SK-N-SH (cell line): Measurements from ENCODE around the gene DNAH14.

Experiments
- CTCF ChIP-seq: fragments of 200-600 bp; sonication (generic); IDR thresholded peaks from 2 replicates; pipeline ENCODE4 v1.6.1; 2017; ENCODE audit warnings: antibody characterized with exemption, mild to moderate bottlenecking, moderate library complexity
- EP300 ChIP-seq, 2 experiments: IDR thresholded peaks; 2 replicates each; pipeline versions ENCODE4 v1.4.0 to v1.6.1; 2012; ENCODE audit warnings: borderline replicate concordance in 1 of 2, low read depth in 1 of 2, low read length in 1 of 2
- FOXJ3 ChIP-seq: sonication (generic); formaldehyde crosslinking; IDR thresholded peaks from 2 replicates; pipeline ENCODE4 v1.5.1; 2020; ENCODE audit warnings: mild to moderate bottlenecking, missing genetic modification reagents
- FOXM1 ChIP-seq: IDR thresholded peaks from 2 replicates; pipeline ENCODE4 v1.4.0; 2012; ENCODE audit warnings: low read depth, mild to moderate bottlenecking
- GABPA ChIP-seq: IDR thresholded peaks from 2 replicates; pipeline ENCODE4 v1.4.0; 2012; ENCODE audit warnings: low read depth, mild to moderate bottlenecking
- JUND ChIP-seq: IDR thresholded peaks from 2 replicates; pipeline ENCODE4 v1.4.0; 2012
- MAX ChIP-seq: IDR thresholded peaks from 2 replicates; pipeline ENCODE4 v1.4.0; 2012; ENCODE audit warnings: low read depth
- MXI1 ChIP-seq: IDR thresholded peaks from 2 replicates; pipeline ENCODE4 v1.6.1; 2012; ENCODE audit warnings: mild to moderate bottlenecking, low read depth, low read length, improper control_type of control experiment
- POLR2AphosphoS5 ChIP-seq: IDR thresholded peaks from 2 replicates; pipeline ENCODE4 v1.6.1; 2012; ENCODE audit warnings: low read depth, low read length
- RAD21 ChIP-seq: IDR thresholded peaks from 2 replicates; pipeline ENCODE4 v1.6.1; 2012; ENCODE audit warnings: mild to moderate bottlenecking, low read length
- REST ChIP-seq: IDR thresholded peaks from 2 replicates; pipeline ENCODE4 v1.6.1; 2012; ENCODE audit warnings: mild to moderate bottlenecking, low read depth, low read length, moderate library complexity
- SIN3A ChIP-seq: IDR thresholded peaks from 2 replicates; pipeline ENCODE4 v1.6.1; 2012; ENCODE audit warnings: low read depth, mild to moderate bottlenecking, low read length, moderate library complexity, borderline replicate concordance
- USF2 ChIP-seq: fragments of 150-350 bp; IDR thresholded peaks from 2 replicates; pipeline ENCODE4 v1.6.1; 2017; ENCODE audit warnings: antibody characterized with exemption, low read length, low read depth, borderline replicate concordance
- YY1 ChIP-seq: IDR thresholded peaks from 2 replicates; pipeline ENCODE4 v1.4.0; 2012; ENCODE audit warnings: low read depth, mild to moderate bottlenecking

GRCh38 chr1:225366552-225366951 lies 437.1 kb downstream of the DNAH14 start:
- TF ChIP-seq MAX (no peak), MXI1 (no peak), CTCF (no peak), SIN3A (no peak), RAD21 (no peak), FOXJ3 (no peak), GABPA (no peak), POLR2AphosphoS5 (no peak), FOXM1 (no peak), YY1 (no peak), EP300 (IDR thresholded peaks at IDR 0.05; ENCODE audit: borderline replicate concordance in 1 of 2, low read depth in 1 of 2, low read length in 1 of 2) (no peak), REST (no peak), JUND (no peak), USF2 (no peak)
